Measurements from ENCODE around the gene FHIP1A. TPM values are rescaled to one million over a fixed set of nuclear protein-coding genes. Genes with fewer than 3 reads are reported as not detected.

The FHIP1A gene
- total and polyA plus RNA-seq, 2 of the 8 experiments (the other 6 are each of a cell fraction or from before 2014, with no cell fraction given) = 17.9 to 75.2 TPM

GRCh38 chr4:151436093-151436518 lies 27.1 kb downstream of the FHIP1A start:
- Histone ChIP-seq H4K20me1 (replicated peaks in 1 of 2; ENCODE audit: control insufficient read depth in 1 of 2, insufficient read depth in 2 of 2, low read length in 2 of 2) (no peaks in the 10 kb centered on the region), H3K23ac (ENCODE audit: insufficient read length) (no peak overlapping the region), H3K4me1 (replicated peaks in 1 of 4; ENCODE audit: control insufficient read depth in 3 of 4, insufficient read depth in 4 of 4, low read length in 3 of 4) (peaks cover 0 to 13% (median 5%) of the 10 kb centered on the region in 4 experiments; a peak in 3 of 7 replicates), H4K5ac (ENCODE audit: insufficient read length, low read depth, low read length) (no peak overlapping the region), H3K56ac (replicated peaks; ENCODE audit: insufficient read length, low read depth, low read length) (no peak overlapping the region), H2BK12ac (ENCODE audit: low read depth, low read length) (no peak overlapping the region), H3K9me3 (ENCODE audit: insufficient read depth in 2 of 2, low read depth in 1 of 2, low read length in 1 of 2) (no peaks in the 10 kb centered on the region), H2BK15ac (ENCODE audit: low read length) (no peak overlapping the region), H2AFZ (ENCODE audit: low read length) (no peak overlapping the region), H3K18ac (ENCODE audit: extremely low read depth, low read length) (no peak overlapping the region), H3K27ac (ENCODE audit: low read depth, low read length) (no peak overlapping the region), H2BK5ac (ENCODE audit: low read depth, low read length) (no peak overlapping the region), H3K36me3 (ENCODE audit: control insufficient read depth in 2 of 4, insufficient read depth in 4 of 4, low read length in 3 of 4) (no peaks in the 10 kb centered on the region), H3K9ac (replicated peaks in 1 of 4; ENCODE audit: extremely low read depth in 1 of 4, low read depth in 3 of 4, low read length in 3 of 4) (no peak overlapping the region), H2BK120ac (replicated peaks; ENCODE audit: low read depth, low read length) (no peak overlapping the region), H2AK5ac (ENCODE audit: low read depth, low read length) (no peak overlapping the region), H4K8ac (ENCODE audit: extremely low read depth, insufficient read depth, low read length) (no peak overlapping the region), H3K79me2 (ENCODE audit: control insufficient read depth in 1 of 2, insufficient read depth in 2 of 2, low read length in 2 of 2) (peaks cover 4 to 84% of the 10 kb centered on the region in 2 experiments), H2BK20ac (ENCODE audit: low read length) (no peak overlapping the region), H3K79me1 (ENCODE audit: low read depth, low read length) (0 out of 2 replicates have a peak, but pooled peaks cover 5% of the 10 kb centered on the region), H3K23me2 (ENCODE audit: low read depth, low read length) (no peaks in the 10 kb centered on the region), H3K27me3 (replicated peaks in 1 of 4; ENCODE audit: control insufficient read depth in 3 of 4, extremely low read depth in 1 of 4, insufficient read depth in 3 of 4, low read length in 3 of 4) (no peaks in the 10 kb centered on the region), H3K4me2 (ENCODE audit: insufficient read depth in 1 of 2, low read depth in 2 of 2, low read length in 2 of 2) (no peak overlapping the region), H3K4ac (replicated peaks; ENCODE audit: insufficient read length, low read depth, low read length) (no peak overlapping the region), H4K91ac (replicated peaks; ENCODE audit: insufficient read length, low read length) (no peak overlapping the region), H3K14ac (ENCODE audit: insufficient read length) (no peak overlapping the region), H3K4me3 (ENCODE audit: extremely low read depth in 1 of 4, insufficient read depth in 2 of 4, low read depth in 3 of 4, low read length in 4 of 4) (no peak overlapping the region)
- no peak for DNase-seq (ENCODE audit: low read depth in 1 of 2, low spot score in 2 of 2)
- ChIA-PET POLR2A (ENCODE audit: partially characterized antibody) (no interaction called here), CTCF (ENCODE audit: partially characterized antibody) (no interaction called here)
- 90% methylated on average over 4 of the region's 4 CpGs; no CpG with 5 or more reads in 1 of the 2 experiments for WGBS, 2 experiments (ENCODE audit: extremely low coverage in 1 of 2, insufficient coverage in 1 of 2, insufficient read length in 1 of 2, insufficient replicate concordance in 2 of 2, low coverage in 1 of 2, low lambda C conversion rate in 2 of 2, missing lambda C conversion rate in 1 of 2)
- FAIRE-seq = no peak
- no peak for TF ChIP-seq BRCA1 (IDR thresholded peaks at IDR 0.05; ENCODE audit: low read depth, low read length)
- no peak for TF ChIP-seq SRF (IDR thresholded peaks at IDR 0.05; ENCODE audit: low read depth, low read length)
- no peak for TF ChIP-seq ZNF274 (IDR thresholded peaks at IDR 0.05; ENCODE audit: borderline replicate concordance, extremely low read depth, low read length)
- no peak for TF ChIP-seq SIX5 (IDR thresholded peaks at IDR 0.05; ENCODE audit: low read depth, low read length)
- TF ChIP-seq FOSL1 (IDR thresholded peaks at IDR 0.05; ENCODE audit: insufficient read depth, low read depth, low read length) = no peak
- TF ChIP-seq CTBP2 (IDR thresholded peaks at IDR 0.05; ENCODE audit: borderline replicate concordance, insufficient read depth, insufficient read length, low read length) = no peak
- TF ChIP-seq CHD1 (IDR thresholded peaks at IDR 0.05; ENCODE audit: low read depth, low read length) = no peak
- no peak for TF ChIP-seq RBBP5 (IDR thresholded peaks at IDR 0.05; ENCODE audit: borderline replicate concordance, low read depth, low read length)
- no peak for TF ChIP-seq RFX5 (IDR thresholded peaks at IDR 0.05; ENCODE audit: borderline replicate concordance, low read depth, low read length)
- TF ChIP-seq YY1 (IDR thresholded peaks at IDR 0.05; ENCODE audit: low read depth, low read length) = no peak
- no peak for TF ChIP-seq MAFK (IDR thresholded peaks at IDR 0.05; ENCODE audit: low read depth, low read length)
- no peak for TF ChIP-seq JUN (IDR thresholded peaks at IDR 0.05; ENCODE audit: low read depth, low read length)
- TF ChIP-seq EP300 (IDR thresholded peaks at IDR 0.05; ENCODE audit: borderline replicate concordance in 1 of 2, low read depth in 2 of 2, low read length in 2 of 2) = no peak
- TF ChIP-seq CBX5 (IDR thresholded peaks at IDR 0.05; ENCODE audit: low read depth, low read length) = no peak
- no peak for TF ChIP-seq BACH1 (IDR thresholded peaks at IDR 0.05; ENCODE audit: low read length)

All from H1 (cell line).